Esophagus squamous epithelium (tissue), 5 donors: ENCODE data around the gene GYG2. TPM values are rescaled to one million over a fixed set of nuclear protein-coding genes. Genes with fewer than 3 reads are reported as not detected.
"Not testable (repeated sequence)": the region's sequence is repeated elsewhere in the genome, so short reads cannot be mapped to it uniquely, and the experiment has no call there.

Source experiments
- DNase-seq: peaks from one replicate; lab custom pipeline; 2025; lab: John Stamatoyannopoulos, UW
- H3K27ac ChIP-seq, 4 donors: fragments of 200-600 bp; sonication (generic); one replicate each; pipeline ENCODE4 v1.5.1; 2016 to 2019; ENCODE audit warnings: mild to moderate bottlenecking in 1 of 4
- H3K27me3 ChIP-seq, 4 donors: fragments of 200-600 bp; sonication (generic); 1 replicate in 3 of 4; 2 replicates in 1 of 4; pipeline versions ENCODE4 v1.5.1 to v1.6.0; 2017 to 2021; ENCODE audit warnings: antibody characterized with exemption in 1 of 4
- H3K36me3 ChIP-seq, 3 donors: fragments of 200-600 bp; sonication (generic); one replicate each; pipeline ENCODE4 v1.5.1; 2016 to 2019
- H3K4me1 ChIP-seq, 3 donors: fragments of 200-600 bp; sonication (generic); one replicate each; pipeline ENCODE4 v1.5.1; 2017 to 2019
- H3K4me3 ChIP-seq, 4 donors: fragments of 200-600 bp; sonication (generic); 1 replicate in 3 of 4; 2 replicates in 1 of 4; pipeline ENCODE4 v1.5.1; 2016 to 2019; ENCODE audit warnings: mild to moderate bottlenecking in 2 of 4, moderate library complexity in 1 of 4
- H3K9me3 ChIP-seq, 3 donors: fragments of 200-600 bp; sonication (generic); one replicate each; pipeline ENCODE4 v1.5.1; 2016 to 2019
- CTCF ChIP-seq, 6 experiments: fragments of 450-650 bp in 4 of 6; fragments of 200-600 bp in 2 of 6; sonication (generic) in 2 of 6; IDR thresholded peaks; one replicate each; pipeline ENCODE4 v1.5.1; 2016 to 2019; ENCODE audit warnings: antibody characterized with exemption in 6 of 6, mild to moderate bottlenecking in 4 of 6, moderate library complexity in 4 of 6
- POLR2A ChIP-seq, 4 donors: fragments of 450-650 bp; IDR thresholded peaks; one replicate each; pipeline ENCODE4 v1.6.1; 2017; ENCODE audit warnings: antibody characterized with exemption in 4 of 4, mild to moderate bottlenecking in 4 of 4, moderate library complexity in 3 of 4
- WGBS, 2 donors: methylation state at CpG; one replicate each; pipeline ENCODE4 v1.1.5; 2018; 5-methylcytosine and 5-hydroxymethylcytosine counted together
- intact Hi-C: fragments of 100-400 bp; cut with DNase I; formaldehyde crosslinking; loops from one replicate; pipeline ENCODE4 v1.15.0; 2022
- total RNA-seq, 4 donors: library from RNA; depleted of rRNA; stranded (reverse); fragments of >200 nt; gene quantifications; one replicate each; pipeline ENCODE4 v1.1.0, GENCODE V29; 2016
- donor health status: DM: yes; HTN: yes; CAD: no.

The GYG2 gene
- total RNA-seq, 4 donors from 2014 or later, result 0.42 to 1.7 (median 0.95) TPM; not detected in 1

GRCh38 chrX:2804106-2804843, 24.5 kb upstream of the GYG2 start:
- DNase-seq, intact Hi-C loops, H3K9me3 ChIP-seq, H3K36me3 ChIP-seq, H3K27me3 ChIP-seq: not testable (repeated sequence)
- WGBS, 2 donors, result 51% methylated on average over 9 of the region's 18 CpGs; no CpG with 5 or more reads in 1 of the 2 donors
- Histone ChIP-seq H3K27ac (peak overlapping the region; percentile 63 to 81 (median 72)), H3K4me1 (peaks cover 0 to 26% (median 7%) of the 10 kb centered on the region in 3 donors), H3K4me3 (peak overlapping the region in 1 of 4 donors; percentile 24)

GRCh38 chrX:2804858-2805257, 23.9 kb upstream of the GYG2 start:
- intact Hi-C loops, H3K36me3 ChIP-seq, H3K27me3 ChIP-seq, DNase-seq, H3K9me3 ChIP-seq: not testable (repeated sequence)
- 71% methylated on average over 3 of the region's 20 CpGs; no CpG with 5 or more reads in 1 of the 2 donors for WGBS, 2 donors
- Histone ChIP-seq H3K27ac (peak overlapping the region; percentile 63 to 81 (median 72)), H3K4me3 (peak overlapping the region in 1 of 4 donors; percentile 24), H3K4me1 (peaks cover 0 to 26% (median 7%) of the 10 kb centered on the region in 3 donors)

GRCh38 chrX:2811271-2811670, 17.5 kb upstream of the GYG2 start:
- H3K27me3 ChIP-seq, result no peaks in the 10 kb centered on the region
- H3K9me3 ChIP-seq, result no peaks in the 10 kb centered on the region
- H3K36me3 ChIP-seq, result no peaks in the 10 kb centered on the region
- no peak overlapping the region for H3K4me3 ChIP-seq
- TF ChIP-seq CTCF (IDR thresholded peaks at IDR 0.05), result no peak
- TF ChIP-seq POLR2A (IDR thresholded peaks at IDR 0.05), result no peak
- peaks cover 0 to 3% (median 0%) of the 10 kb centered on the region in 3 donors for H3K4me1 ChIP-seq
- 84 to 93% methylated on average over 5 of the region's 5 CpGs for WGBS, 2 donors
- H3K27ac ChIP-seq, result no peak overlapping the region
- DNase-seq, result no peak
- intact Hi-C loops, result loop anchor here (10.0 kb wide), 2 partner anchors 106 to 166 kb away; no protein-coding TSS in a partner anchor

- H3K27me3 ChIP-seq, H3K4me1 ChIP-seq, H3K36me3 ChIP-seq, H3K9me3 ChIP-seq, DNase-seq: not testable (repeated sequence)
- H3K27ac ChIP-seq, result peak overlapping the region in 1 of 4 donors; percentile 21
- intact Hi-C loops, result loop anchor here (10.0 kb wide), 2 partner anchors 108 to 168 kb away; no protein-coding TSS in a partner anchor
- TF ChIP-seq CTCF (IDR thresholded peaks at IDR 0.05), result peak; percentile 49 to 85 (median 69)
- 19% methylated on average over 15 of the region's 16 CpGs; no CpG with 5 or more reads in 1 of the 2 donors for WGBS, 2 donors
- H3K4me3 ChIP-seq, result peak overlapping the region in 1 of 4 donors; percentile 40
Observed at GRCh38 chrX:2812161-2812907, 16.4 kb upstream of the GYG2 start.

- Histone ChIP-seq H3K4me1 (peaks cover 0 to 3% (median 0%) of the 10 kb centered on the region in 3 donors), H3K4me3 (no peak overlapping the region), H3K27me3 (no peaks in the 10 kb centered on the region), H3K36me3 (no peaks in the 10 kb centered on the region), H3K9me3 (no peaks in the 10 kb centered on the region), H3K27ac (no peak overlapping the region)
- TF ChIP-seq POLR2A (IDR thresholded peaks at IDR 0.05) (no peak), CTCF (IDR thresholded peaks at IDR 0.05) (no peak)
- no peak for DNase-seq
- 74 to 77% methylated on average over 2 of the region's 2 CpGs for WGBS, 2 donors
- intact Hi-C loops, result loop anchor here (10.0 kb wide), 2 partner anchors 112 to 172 kb away; no protein-coding TSS in a partner anchor
Observed at GRCh38 chrX:2817036-2817435, 11.7 kb upstream of the GYG2 start.
